Ishikawa (cell line): ENCODE measurements around the gene C1orf21.

Source experiments
- CEBPB ChIP-seq: IDR thresholded peaks from 2 replicates; pipeline ENCODE4 v1.6.1; 2012
- CREB1 ChIP-seq: IDR thresholded peaks from 2 replicates; pipeline ENCODE4 v1.6.1; 2012; ENCODE audit warnings: low read depth
- EGR1 ChIP-seq: IDR thresholded peaks from 2 replicates; pipeline ENCODE4 v1.6.1; 2012
- EP300 ChIP-seq: IDR thresholded peaks from 2 replicates; pipeline ENCODE4 v1.6.1; 2012; ENCODE audit warnings: borderline replicate concordance
- FOXM1 ChIP-seq: IDR thresholded peaks from 2 replicates; pipeline ENCODE4 v1.6.1; 2012; ENCODE audit warnings: low read depth, borderline replicate concordance
- MAX ChIP-seq: IDR thresholded peaks from 2 replicates; pipeline ENCODE4 v1.6.1; 2012
- NFIC ChIP-seq: IDR thresholded peaks from 2 replicates; pipeline ENCODE4 v1.6.1; 2012
- RAD21 ChIP-seq: IDR thresholded peaks from 2 replicates; pipeline ENCODE4 v1.6.1; 2012; ENCODE audit warnings: low read depth
- REST ChIP-seq: IDR thresholded peaks from 2 replicates; pipeline ENCODE4 v1.6.1; 2012; ENCODE audit warnings: low read depth, mild to moderate bottlenecking
- TAF1 ChIP-seq: IDR thresholded peaks from 2 replicates; pipeline ENCODE4 v1.6.1; 2012; ENCODE audit warnings: low read depth, mild to moderate bottlenecking
- TCF12 ChIP-seq: IDR thresholded peaks from 2 replicates; pipeline ENCODE4 v1.6.1; 2012; ENCODE audit warnings: low read depth
- TEAD4 ChIP-seq: IDR thresholded peaks from 2 replicates; pipeline ENCODE4 v1.6.1; 2012
- USF1 ChIP-seq: IDR thresholded peaks from 2 replicates; pipeline ENCODE4 v1.6.1; 2012
- YY1 ChIP-seq: IDR thresholded peaks from 2 replicates; pipeline ENCODE4 v1.6.1; 2012; ENCODE audit warnings: low read depth
- ZBTB7A ChIP-seq: IDR thresholded peaks from 2 replicates; pipeline ENCODE4 v1.6.1; 2012; ENCODE audit warnings: low read depth

C1orf21 gene

DNA sequence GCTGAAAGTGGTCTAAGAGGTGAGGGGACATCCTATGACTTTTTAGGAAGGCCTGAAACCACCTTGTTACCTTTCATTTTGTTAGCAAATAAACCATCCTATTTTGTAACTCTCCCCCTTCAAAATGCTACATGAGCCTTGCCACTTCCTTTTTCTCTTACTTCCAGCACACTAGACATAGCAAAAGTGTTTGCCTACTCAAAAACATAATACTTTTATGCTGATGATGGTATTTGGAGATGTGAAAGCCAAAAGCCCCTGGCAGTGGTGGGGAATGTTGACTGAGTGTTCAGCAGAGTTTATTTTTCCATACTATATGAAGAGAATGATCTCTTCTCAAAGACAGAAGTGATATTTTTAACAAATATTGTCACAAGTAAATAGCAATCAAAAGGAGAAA, 233.6 kb downstream of the C1orf21 start:
- TF ChIP-seq CREB1 (no peak), YY1 (no peak), TEAD4 (no peak), RAD21 (no peak), ZBTB7A (no peak), TCF12 (no peak), EGR1 (no peak), TAF1 (no peak), USF1 (no peak)

- no peak for TF ChIP-seq RAD21
- no peak for TF ChIP-seq YY1
- no peak for TF ChIP-seq TCF12
- TF ChIP-seq NFIC: no peak
- no peak for TF ChIP-seq EP300
- no peak for TF ChIP-seq EGR1
- TF ChIP-seq TAF1: no peak
- TF ChIP-seq FOXM1: no peak
- no peak for TF ChIP-seq ZBTB7A
- no peak for TF ChIP-seq CEBPB
- no peak for TF ChIP-seq USF1
- TF ChIP-seq TEAD4: no peak
- TF ChIP-seq CREB1: no peak
- TF ChIP-seq MAX: no peak
- TF ChIP-seq REST: no peak
Observed at GRCh38 chr1:184621260-184621659, 234.4 kb downstream of the C1orf21 start.

DNA sequence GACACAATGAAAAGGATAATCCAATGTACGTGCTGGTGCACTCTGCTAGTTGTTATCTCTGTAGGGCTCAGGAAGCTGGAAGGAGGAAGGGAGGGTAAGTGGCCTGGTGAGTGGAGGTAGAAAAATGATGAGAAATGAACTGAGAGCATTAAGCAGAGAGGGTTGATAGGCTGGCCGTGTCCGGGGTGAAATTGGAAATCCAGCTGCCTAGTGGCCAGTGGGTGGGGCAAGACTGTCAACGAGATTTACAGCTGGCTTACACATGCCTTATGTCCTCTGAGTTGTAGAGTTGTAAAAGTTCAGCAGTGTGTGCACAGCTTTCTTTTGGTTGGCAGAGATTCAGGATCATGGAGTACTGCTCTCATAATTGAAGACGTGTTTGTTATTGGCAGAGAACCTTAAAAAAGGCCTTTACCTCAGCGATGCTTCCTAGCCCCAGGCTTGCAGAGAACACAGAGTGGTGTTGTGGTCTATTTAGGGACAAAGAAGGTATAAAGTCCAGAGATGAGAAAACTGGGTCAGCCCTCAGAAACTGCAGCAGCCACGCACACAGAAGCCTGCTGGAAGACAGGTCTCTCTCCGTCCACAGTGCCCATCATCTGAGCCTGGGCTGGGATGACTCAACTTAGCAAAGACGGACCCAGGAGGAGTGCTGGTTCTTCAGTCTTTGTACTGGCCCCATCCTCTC, 235.5 kb downstream of the C1orf21 start:
- no peak for TF ChIP-seq EGR1
- TF ChIP-seq USF1: no peak
- TF ChIP-seq MAX: no peak
- no peak for TF ChIP-seq REST
- no peak for TF ChIP-seq FOXM1
- TF ChIP-seq ZBTB7A: no peak
- no peak for TF ChIP-seq CREB1
- TF ChIP-seq TAF1: no peak
- no peak for TF ChIP-seq NFIC
- TF ChIP-seq TCF12: no peak; the same call in 1 of the 2 replicates
- TF ChIP-seq RAD21: no peak
- no peak for TF ChIP-seq TEAD4
- no peak for TF ChIP-seq CEBPB

GRCh38 chr1:184623404-184623803, 236.6 kb downstream of the C1orf21 start:
- TF ChIP-seq TCF12: no peak
- TF ChIP-seq EP300: no peak
- TF ChIP-seq REST: no peak
- TF ChIP-seq YY1: no peak
- TF ChIP-seq TEAD4: no peak
- TF ChIP-seq CREB1: no peak
- TF ChIP-seq USF1: no peak
- no peak for TF ChIP-seq NFIC
- no peak for TF ChIP-seq ZBTB7A
- TF ChIP-seq CEBPB: no peak
- no peak for TF ChIP-seq FOXM1
- TF ChIP-seq EGR1: no peak
- TF ChIP-seq TAF1: no peak
- no peak for TF ChIP-seq RAD21
- no peak for TF ChIP-seq MAX
